DND-41 (cell line): ENCODE measurements around the gene ADGRL4.

Experiments used
- ATAC-seq: fragments of 200-7000 bp; cut with Tn5 transposase; 3 replicates; pipeline ENCODE4 v1.9.1; 2021; ENCODE audit warnings: low read depth; ENCODE audit not compliant: insufficient read depth
- DNase-seq: peaks from one replicate; pipeline ENCODE4 v3.0.0-alpha.2; 2020
- H2AFZ ChIP-seq: 2 replicates; pipeline ENCODE4 v1.6.0; 2012; ENCODE audit warnings: low read depth, low read length
- H3K27ac ChIP-seq: 2 replicates; pipeline ENCODE4 v1.5.1; 2012; ENCODE audit warnings: low read length, inconsistent platforms
- H3K27me3 ChIP-seq: fragments of 200-600 bp; sonication (generic); 2 replicates; pipeline ENCODE4 v1.6.0; 2012; ENCODE audit warnings: low read length, mild to moderate bottlenecking, inconsistent platforms; ENCODE audit not compliant: insufficient read depth, poor library complexity
- H3K36me3 ChIP-seq: 2 replicates; pipeline ENCODE4 v1.5.1; 2012; ENCODE audit warnings: low read length, inconsistent platforms; ENCODE audit not compliant: insufficient read depth
- H3K4me1 ChIP-seq: 2 replicates; pipeline ENCODE4 v1.5.1; 2012; ENCODE audit warnings: mild to moderate bottlenecking, low read length; ENCODE audit not compliant: insufficient read depth
- H3K4me2 ChIP-seq: 2 replicates; pipeline ENCODE4 v1.6.0; 2012; ENCODE audit warnings: mild to moderate bottlenecking, moderate library complexity, low read length, inconsistent platforms; ENCODE audit not compliant: insufficient read depth
- H3K4me3 ChIP-seq, 2 experiments: fragments of 200-600 bp in 1 of 2; shearing (Covaris generic) in 1 of 2; 2 replicates each; pipeline ENCODE4 v1.5.1; 2012 to 2016; ENCODE audit warnings: inconsistent platforms in 2 of 2, low read length in 2 of 2, mild to moderate bottlenecking in 2 of 2, low read depth in 1 of 2, moderate library complexity in 1 of 2
- H3K79me2 ChIP-seq: 2 replicates; pipeline ENCODE4 v1.6.0; 2012; ENCODE audit warnings: low read length, inconsistent platforms; ENCODE audit not compliant: insufficient read depth
- H3K9ac ChIP-seq: 2 replicates; pipeline ENCODE4 v1.6.0; 2012; ENCODE audit warnings: low read depth, mild to moderate bottlenecking, inconsistent platforms, low read length, moderate library complexity
- H3K9me3 ChIP-seq: 2 replicates; pipeline ENCODE4 v1.5.1; 2012; ENCODE audit warnings: low read length, moderate library complexity, mild to moderate bottlenecking, inconsistent platforms; ENCODE audit not compliant: insufficient read depth, severe bottlenecking
- H4K20me1 ChIP-seq: 2 replicates; pipeline ENCODE4 v1.6.0; 2012; ENCODE audit warnings: low read length; ENCODE audit not compliant: insufficient read depth
- CTCF ChIP-seq: IDR thresholded peaks from 2 replicates; pipeline ENCODE4 v1.5.1; 2012; ENCODE audit warnings: borderline replicate concordance, low read length, moderate library complexity, mild to moderate bottlenecking; ENCODE audit not compliant: poor library complexity, severe bottlenecking; ENCODE audit errors: extremely low read depth
- EZH2 ChIP-seq: IDR thresholded peaks from 3 replicates; pipeline ENCODE4 v1.6.1; 2012; ENCODE audit warnings: borderline replicate concordance, low read depth, mild to moderate bottlenecking, moderate library complexity, low read length, inconsistent platforms; ENCODE audit not compliant: severe bottlenecking

ADGRL4 gene

GRCh38 chr1:78911956-78912880, 94.3 kb downstream of the ADGRL4 start:
- no peaks in the 10 kb centered on the region for H3K36me3 ChIP-seq
- no peak overlapping the region for H3K27ac ChIP-seq
- no peaks in the 10 kb centered on the region for H3K9me3 ChIP-seq
- H3K27me3 ChIP-seq, result no peaks in the 10 kb centered on the region
- no peak overlapping the region for H3K9ac ChIP-seq
- no peaks in the 10 kb centered on the region for H3K79me2 ChIP-seq
- H2AFZ ChIP-seq, result no peak overlapping the region
- H3K4me1 ChIP-seq, result no peaks in the 10 kb centered on the region
- no peaks in the 10 kb centered on the region for H4K20me1 ChIP-seq
- TF ChIP-seq CTCF, result no peak
- TF ChIP-seq EZH2, result no peak
- DNase-seq (no peak), ATAC-seq (no peak)
- no peak overlapping the region for H3K4me2 ChIP-seq
- no peak overlapping the region for H3K4me3 ChIP-seq

DNA sequence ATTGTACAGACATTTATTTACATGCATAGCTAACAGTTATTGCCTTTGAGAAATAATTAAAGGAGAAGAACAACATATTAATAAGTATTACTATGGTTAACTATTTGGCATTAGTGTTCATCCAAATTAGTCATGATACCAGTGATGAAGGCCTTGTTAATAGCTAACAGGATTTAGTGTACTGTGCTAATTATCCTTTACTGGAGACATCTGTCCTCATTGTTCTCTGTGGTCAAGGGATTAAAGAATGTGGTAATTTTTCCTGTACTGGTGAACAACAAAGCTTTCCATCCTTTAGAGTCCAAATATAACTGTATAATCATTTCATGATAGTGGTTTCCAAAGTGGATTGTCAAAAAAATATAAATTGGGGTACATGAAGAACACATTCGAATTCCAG, 103.9 kb downstream of the ADGRL4 start:
- no peak overlapping the region for H3K9ac ChIP-seq
- no peaks in the 10 kb centered on the region for H3K36me3 ChIP-seq
- no peak overlapping the region for H3K4me2 ChIP-seq
- H3K4me3 ChIP-seq, result no peak overlapping the region
- no peak for TF ChIP-seq CTCF
- TF ChIP-seq EZH2, result no peak
- H3K4me1 ChIP-seq, result no peaks in the 10 kb centered on the region
- H3K27me3 ChIP-seq, result no peaks in the 10 kb centered on the region
- ATAC-seq (no peak), DNase-seq (no peak)
- no peak overlapping the region for H3K27ac ChIP-seq
- no peaks in the 10 kb centered on the region for H4K20me1 ChIP-seq
- no peak overlapping the region for H2AFZ ChIP-seq
- H3K9me3 ChIP-seq, result no peaks in the 10 kb centered on the region
- no peaks in the 10 kb centered on the region for H3K79me2 ChIP-seq

GRCh38 chr1:78894811-78895210, 111.7 kb downstream of the ADGRL4 start:
- Histone ChIP-seq H3K9ac (no peak overlapping the region), H3K27ac (no peak overlapping the region), H3K4me3 (no peak overlapping the region), H3K4me2 (no peak overlapping the region), H3K4me1 (no peaks in the 10 kb centered on the region), H3K36me3 (no peaks in the 10 kb centered on the region), H3K79me2 (no peaks in the 10 kb centered on the region), H3K27me3 (no peaks in the 10 kb centered on the region), H3K9me3 (no peaks in the 10 kb centered on the region), H4K20me1 (no peaks in the 10 kb centered on the region), H2AFZ (no peak overlapping the region)
- TF ChIP-seq EZH2, result no peak
- TF ChIP-seq CTCF, result no peak
- ATAC-seq (no peak), DNase-seq (no peak)
